NCI-H2107 treated with DMSO at 0.1 percent for 48 hours (cell line): ENCODE measurements around the gene WDR35.
"Not testable (repeated sequence)": the region's sequence is repeated elsewhere in the genome, so short reads cannot be mapped to it uniquely, and the experiment has no call there.

ENCODE experiments used
- DNase-seq: peaks from one replicate; lab custom pipeline; 2025; ENCODE audit not compliant: unreplicated experiment; lab: John Stamatoyannopoulos, UW

The WDR35 gene

DNA sequence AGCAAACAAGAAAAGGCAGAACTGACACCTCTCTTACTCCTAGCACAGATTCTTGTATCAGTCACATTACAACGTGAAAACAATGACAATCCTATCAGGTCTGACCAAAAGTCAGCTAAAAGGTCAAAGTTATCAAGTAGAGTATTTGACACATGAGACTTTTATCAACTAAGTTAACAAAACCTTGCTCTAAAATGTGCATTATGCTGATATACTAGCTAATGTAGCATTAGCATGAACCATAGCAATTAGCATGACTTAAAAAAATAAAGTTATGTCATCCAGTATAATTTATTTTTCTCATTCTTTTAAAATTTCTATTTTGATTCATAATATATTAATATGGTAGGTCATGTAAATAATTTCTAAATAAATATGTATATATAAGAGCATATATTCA lies 46.7 kb downstream of the WDR35 start:
- no peak for DNase-seq

DNA sequence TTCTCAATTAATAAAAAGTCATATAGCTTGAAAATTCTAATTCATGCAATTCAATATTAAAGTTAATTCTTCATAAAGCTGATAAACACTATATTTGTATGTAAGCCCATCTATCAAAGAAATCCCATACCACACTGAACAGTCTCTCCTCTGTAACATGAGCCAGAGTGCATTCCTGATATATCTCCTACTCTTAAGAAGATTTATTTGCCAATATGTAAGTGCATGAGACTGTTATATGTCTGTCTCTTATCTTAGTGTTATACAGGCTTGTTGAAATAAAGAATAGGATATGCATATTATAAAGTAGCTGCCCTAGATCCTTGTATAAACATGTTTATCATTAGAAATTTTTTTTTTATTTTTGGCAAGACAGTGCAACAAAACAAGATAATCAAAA lies 47.7 kb downstream of the WDR35 start:
- no peak for DNase-seq

DNA sequence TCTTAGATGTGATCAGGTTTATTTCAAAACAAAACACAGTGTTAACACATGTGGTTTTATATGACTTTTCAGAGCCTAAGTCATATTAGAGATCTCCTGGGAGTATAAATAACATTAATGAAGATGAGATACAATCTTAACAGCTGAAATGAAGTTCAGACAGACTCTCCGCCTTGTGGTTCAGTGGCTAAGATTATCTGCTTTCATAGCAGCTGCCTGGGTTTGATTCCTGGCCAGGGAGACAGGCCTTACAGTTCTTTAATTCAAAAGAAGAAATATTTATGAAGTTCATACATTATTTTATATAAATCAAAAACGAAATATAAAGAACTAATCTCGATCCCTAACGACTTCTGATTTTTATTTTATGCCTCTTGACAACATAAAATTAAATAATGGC lies 52.9 kb downstream of the WDR35 start:
- no peak for DNase-seq

DNA sequence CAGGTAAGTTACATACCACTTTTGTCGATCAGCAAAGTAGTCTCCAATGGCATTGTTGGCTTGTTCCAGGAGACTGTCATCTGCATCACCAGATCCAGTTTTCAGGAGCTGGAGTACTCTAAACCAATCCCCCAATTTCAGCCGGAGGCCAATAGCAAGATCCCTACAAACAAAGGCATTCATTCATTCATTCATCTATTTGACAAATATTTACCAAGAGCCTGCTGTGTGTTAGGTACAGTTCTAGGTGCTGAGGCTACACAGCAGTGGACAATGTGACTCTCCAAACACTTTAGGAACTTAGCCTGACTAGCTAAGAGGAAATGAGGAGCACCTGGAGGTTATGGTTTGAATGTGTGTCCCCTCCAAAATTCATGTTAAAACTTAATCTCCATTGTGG lies 53.7 kb downstream of the WDR35 start:
- no peak for DNase-seq

DNA sequence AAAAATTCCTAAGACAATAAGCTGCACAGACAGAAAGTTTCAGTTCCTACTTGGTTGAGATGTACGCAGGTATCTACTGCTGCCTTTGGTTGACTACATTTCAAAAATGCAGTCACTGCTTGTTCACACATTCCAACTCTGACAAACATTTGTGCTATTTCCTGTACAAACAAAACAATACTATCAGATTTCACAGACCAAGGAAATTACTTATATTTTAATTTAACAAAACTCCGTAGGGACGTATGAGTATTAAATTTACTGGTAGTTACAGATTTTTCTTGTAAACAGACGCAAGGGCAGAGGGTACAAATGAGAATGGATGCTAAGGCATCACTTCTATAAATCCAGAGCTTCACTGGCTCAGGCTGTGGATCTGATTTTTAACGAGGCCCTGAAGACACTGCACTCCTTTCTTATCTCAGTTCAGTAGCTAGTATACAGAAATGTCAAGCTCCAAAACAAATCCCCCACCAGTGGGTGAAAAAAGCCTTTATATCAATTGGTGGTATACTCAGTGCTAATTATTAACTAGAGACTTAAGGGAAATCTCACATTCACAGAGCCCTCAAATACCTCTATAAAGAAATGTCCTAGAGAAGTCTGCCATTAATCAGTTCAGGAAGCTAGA lies 56.4 kb downstream of the WDR35 start:
- no peak for DNase-seq

DNA sequence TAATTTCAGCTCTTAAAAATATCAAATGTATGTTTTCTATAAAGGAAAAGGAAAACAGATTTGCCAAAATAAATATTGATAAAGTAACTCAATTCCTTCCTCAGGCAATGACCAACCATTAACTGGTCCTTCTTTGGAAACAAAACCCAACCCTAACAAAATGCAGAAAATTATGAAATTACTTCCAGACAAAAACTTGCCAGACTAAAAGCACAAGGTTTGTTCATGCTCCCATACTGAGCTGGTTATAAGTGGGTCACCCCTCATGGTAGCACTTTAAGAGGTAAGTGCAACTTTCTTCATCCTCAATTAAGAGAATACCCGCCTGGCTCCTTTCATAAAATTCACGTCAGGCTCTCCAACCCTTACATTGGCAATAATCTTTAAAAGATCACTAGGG lies 57.0 kb downstream of the WDR35 start:
- no peak for DNase-seq

DNA sequence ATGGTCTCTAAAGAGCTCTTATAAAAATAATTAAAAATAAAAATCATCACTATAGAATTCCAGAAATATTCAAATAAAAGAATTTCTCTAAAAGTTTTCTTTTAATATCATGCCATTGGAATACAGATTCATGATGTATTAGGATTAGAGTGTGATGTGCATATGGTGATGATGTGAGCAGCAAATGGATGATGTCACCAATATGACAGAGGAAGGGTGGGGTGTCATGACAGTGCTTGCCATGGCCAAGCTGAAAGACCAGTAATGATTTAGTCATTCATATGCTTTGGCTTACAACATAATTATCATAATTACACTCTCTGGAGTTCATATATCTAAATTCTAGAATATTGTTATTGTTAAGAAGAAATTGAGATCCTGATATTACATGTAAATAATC lies 60.7 kb downstream of the WDR35 start:
- DNase-seq = no peak

DNA sequence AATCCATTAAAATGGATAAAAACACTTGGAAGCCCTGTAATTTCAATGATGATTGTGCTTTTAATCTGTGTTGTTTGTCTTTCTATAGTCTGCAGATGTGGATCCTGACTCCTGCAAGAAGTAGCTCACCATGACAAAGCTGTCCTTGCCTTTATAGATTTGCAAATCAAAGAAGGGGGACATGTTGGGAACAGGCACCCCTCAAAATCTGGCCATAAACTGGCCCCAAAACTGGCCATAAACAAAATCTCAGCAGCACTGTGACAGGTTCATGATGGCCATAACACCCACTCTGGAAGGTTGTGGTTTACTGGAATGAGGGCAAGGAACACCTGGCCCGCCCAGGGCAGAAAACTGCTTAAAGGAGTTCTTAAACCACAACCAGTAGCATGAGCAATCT lies 62.1 kb downstream of the WDR35 start:
- DNase-seq = not testable (repeated sequence)

DNA sequence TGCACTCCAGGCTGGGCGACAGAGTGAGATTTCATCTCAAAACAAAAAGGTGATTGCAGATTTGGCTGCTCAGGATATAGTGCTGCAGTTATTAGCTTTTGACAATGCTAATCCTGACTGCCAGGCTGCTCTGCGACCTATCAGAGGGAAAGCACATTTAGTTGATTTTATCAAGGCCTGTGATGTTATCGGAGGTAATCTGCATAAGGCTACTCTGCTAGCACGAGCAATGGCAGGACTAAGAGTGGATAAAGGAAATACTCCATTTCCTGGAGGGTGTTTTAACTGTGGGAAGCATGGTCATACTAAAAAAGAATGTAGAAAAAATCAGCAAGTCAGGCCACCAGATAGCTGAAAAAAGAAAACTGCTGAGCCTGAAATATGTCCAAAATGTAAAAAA lies 65.4 kb downstream of the WDR35 start:
- not testable (repeated sequence) for DNase-seq

DNA sequence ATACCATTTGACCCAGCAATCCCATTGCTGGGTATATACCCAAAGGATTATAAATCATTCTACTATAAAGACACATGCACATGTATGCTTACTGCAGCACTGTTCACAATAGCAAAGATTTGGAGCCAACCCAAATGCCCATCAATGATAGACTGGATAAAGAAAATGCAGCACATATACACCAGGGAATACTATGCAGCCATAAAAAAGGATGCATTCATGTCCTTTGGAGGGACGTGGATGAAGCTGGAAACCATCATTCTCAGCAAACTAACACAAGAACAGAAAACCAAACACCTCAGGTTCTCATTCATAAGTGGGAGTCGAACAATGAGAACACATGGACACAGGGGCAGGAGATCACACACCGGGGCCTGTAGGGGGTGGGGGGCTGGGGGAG lies 67.7 kb downstream of the WDR35 start:
- not testable (repeated sequence) for DNase-seq

DNA sequence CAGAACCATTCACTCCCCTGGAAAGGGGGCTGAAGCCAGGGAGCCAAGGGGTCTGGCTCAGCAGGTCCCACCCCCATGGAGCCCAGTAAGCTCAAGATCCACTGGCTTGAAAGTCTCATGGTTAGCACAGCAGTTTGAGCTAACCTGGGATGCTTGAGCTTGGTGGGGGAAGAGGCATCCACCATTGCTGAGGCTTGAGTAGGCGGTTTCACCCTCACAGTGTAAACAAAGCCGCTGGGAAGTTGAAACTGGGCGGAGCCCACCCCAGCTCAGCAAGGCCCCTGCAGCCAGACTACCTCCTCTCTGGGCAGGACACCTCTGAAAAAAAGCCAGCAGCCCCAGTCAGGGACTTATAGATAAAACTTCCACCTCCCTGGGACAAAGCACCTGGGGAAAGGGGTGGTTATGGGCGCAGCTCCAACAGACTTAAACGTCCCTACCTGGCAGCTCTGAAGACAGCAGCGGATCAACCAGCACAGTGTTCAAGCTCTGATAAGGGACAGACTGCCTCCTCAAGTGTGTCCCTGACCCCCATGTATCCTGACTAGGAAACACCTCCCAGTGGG lies 73.4 kb downstream of the WDR35 start:
- DNase-seq = no peak

DNA sequence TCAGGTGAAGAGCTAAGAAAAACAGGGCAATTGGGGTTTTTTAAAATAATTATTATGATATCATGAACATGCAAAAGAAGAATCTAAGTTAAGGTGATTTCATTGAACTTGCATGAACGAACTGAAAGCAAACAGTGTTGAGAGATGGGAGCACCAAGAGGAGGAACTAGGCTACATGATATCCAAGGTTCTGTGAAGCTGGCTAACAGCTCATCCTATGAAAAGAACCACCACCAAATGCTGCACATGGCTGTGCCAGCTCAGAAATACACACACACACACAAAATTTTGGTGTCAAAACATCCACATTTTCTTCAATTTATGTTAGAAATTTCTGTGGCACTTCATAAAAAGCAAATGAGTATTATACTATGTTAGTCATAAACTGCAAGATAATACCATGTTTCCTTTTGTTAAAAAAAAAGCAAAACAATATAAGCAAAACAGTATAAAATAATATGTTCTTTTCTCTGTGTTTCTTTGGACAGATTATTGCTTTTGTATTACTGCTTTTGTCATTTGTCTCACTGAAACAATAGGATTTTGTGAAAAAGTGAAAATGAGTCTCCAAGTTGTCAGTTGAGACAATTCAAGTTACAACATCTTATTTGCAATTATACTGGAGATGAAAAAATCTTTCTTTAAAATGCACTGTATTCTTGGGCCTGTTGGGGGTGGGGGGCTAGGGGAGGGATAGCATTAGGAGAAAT lies 75.5 kb downstream of the WDR35 start:
- DNase-seq = no peak

DNA sequence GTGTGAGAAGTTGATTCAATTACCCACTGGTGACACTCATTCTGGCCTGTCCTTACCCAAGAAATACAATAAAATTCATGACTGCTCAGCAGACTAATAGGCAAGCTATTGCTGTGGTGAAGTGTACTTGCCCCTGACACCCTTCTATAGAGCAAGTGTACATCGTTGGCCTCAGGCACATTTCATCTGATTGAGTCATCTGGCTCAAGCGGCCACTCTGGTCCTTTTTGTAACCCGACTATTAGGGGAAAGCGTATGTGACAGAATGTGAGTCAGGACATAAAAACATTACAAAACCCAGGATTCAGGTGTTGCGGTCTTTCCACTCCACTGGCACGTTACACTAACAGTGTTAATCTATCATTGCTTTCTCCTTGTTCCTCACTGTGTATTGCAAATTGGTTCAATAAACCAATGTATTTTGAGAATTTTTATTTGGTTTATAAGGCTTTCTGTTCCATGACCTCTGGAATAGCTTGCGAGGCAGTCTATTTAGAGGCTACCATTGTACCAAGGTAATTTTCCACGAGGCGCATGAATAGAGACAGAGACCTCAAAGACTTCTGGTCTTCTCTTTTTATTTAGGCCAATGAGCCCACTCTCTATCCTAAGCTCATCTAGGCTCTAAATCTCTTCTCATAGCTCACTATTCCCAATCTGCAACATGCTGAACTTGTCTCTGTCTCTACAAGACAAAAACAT lies 77.9 kb downstream of the WDR35 start:
- no peak for DNase-seq

DNA sequence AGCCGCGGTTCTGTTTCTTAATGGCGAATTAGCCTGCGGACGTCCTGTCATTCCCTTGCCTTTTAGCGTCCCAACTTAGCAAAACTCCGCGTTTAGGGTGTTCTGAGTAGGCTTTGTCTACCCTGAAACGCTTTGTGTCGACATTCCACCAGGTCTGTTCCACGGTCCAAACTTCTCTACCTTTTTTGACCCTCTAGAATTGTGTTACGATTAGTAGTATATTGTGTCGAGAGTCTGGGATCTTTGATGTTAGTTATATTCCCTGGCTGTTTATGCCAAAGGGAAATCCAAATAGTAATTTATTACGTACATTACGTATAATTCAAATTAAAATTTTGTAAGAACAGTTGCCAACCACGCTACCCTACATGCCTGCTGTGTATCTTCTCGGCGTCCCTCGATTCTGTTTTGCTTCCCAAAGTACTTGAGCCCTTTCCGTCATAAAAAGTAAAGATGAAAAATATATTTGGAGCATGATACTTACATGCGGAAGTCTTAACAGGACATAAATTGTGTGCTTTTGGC lies 87.6 kb downstream of the WDR35 start:
- no peak for DNase-seq

DNA sequence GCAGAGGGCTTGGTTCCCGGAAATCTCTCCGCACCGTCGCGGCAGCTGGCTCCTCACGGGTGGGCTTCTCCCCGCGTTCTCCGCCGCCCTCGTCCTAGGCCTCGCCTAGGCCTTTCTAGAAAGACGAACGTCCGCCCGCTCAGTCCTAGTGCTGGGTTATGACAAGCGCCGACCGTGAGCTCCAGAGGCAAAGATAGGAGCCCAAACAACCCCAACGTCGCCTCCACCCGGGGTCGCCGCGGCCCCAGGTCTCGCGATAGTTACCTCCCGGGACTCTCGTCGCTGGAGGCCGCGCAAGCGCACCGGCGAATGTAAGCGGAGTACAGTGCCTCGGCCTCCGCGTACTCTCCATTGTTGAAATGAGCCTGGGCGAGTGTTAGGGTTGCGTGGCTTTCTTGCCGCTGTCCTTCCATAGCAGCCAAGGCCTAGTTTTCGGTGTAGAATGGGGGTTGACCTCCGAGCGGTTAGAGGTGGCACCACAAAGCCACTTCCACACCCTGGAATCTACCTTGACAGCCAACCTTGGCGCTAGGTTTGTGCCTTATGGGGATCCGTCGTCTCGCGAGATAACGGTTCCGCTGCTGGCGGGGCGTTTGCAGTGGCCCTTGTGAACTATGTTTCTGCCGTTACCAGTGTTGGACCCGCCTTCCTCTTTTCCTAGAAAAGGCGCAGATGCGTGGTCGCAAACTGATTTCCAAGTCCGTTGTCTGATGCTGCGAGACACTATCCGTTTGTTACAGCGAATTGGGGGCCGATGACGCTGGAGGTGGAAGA lies 88.3 kb downstream of the WDR35 start, which contains the start of gene TTC32:
TTC32 (minus strand) TSS at position 542 of the 774 bp plus-strand sequence; CDS start at position 413, 129 bp downstream.
- peak; percentile 86 for DNase-seq

DNA sequence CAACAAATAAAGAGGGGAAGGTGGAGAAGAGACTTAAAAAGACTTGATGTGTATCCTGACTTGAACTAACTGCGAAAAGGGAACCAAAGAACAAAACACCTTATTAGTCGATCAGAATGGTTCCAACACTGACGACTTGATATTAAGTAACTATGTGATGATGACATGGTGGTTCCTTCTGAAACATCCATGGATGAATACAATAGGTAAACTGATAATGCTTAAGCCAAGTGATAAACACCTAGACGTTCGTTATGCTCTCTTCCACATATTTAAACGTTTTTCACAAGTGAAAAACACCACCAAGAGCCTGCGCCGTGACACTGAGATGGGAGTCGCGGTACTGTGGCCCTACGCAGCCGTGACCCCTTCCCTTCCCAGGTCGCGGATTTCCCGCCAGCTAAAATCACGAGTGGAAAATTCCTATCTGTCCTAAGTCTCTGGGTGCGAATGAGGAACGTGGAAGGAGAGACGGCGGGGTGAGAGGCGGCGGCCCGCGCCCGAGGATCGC lies 88.9 kb downstream of the WDR35 start:
- peak; percentile 17 for DNase-seq

DNA sequence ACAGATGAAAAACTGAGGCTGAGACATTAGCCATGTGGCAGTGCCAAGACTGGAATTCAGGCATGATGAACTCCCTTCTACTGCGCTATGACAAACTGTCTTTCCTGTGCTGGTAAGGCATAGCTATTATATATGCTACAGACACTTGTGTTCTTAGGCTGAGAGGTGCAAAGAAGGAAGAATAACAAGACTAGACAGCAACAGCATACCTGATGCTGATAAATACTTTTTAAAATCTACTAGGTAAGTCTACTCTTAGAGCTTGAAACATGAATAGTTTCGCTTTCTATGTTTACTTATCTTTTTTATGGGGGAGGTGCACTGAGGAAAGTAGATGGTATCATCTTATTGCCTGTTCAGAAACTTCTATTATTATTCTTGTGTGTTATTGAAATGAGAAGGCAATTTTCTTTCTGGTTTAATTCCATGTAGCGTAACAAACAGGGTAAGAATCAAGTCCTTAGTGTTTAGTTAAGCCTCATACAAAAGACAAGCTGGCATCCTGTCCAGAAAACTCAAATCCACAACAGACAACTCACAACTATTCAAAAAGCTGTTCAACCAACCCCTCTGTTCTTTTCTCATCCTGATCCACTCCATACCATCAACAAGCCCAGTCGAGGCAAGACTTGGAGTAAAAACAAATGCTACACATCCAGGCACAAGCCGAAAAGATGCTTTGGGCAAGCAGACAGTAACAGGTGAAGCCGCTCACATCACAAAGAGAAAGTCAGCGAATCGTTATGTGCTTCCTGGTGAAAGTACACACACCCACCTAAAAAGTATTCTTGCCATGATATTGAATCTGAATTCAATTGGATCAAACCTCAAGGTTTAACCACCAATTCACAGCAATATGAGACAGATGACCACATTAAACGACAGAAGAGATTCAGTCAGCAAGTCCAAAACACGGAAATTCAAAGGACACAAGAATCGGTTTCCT lies 89.6 kb downstream of the WDR35 start:
- no peak for DNase-seq

DNA sequence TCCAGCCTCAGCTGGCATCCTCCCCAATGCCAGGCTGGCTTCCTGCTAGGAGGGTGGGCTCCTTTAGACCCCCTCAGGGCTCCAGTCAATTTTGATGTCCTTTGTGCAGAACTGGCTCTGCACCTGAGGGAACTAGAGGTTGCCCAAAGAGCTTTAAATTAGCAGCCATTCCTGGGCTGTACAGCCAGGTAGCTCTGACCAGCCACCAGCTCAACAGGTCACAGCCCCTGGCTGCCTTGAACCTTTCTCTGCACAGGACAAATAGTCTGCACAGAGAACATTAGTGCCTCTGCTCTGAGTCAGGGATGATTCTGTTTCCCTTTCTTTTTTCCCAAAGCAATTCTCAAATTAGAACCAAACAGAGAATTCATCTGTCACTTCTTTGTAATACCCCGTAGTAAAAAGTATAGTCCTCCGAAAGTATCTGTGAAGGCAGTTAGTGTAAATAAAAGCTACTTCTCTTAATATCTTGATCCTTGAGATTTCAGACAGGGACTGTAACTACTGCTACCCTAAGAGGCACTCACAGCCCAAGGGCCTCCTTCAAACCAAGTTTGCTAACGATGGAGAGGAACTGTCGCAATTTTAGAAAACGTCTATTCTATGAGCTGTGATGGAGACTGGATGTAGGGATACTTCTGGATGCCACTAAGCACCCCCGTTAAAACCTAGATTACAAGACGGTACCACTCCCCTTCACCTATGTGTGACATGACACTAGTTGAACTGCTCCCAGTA lies 91.1 kb downstream of the WDR35 start:
- DNase-seq = no peak
